ENCODE data around the gene AP5B1. TPM values are rescaled to one million over a fixed set of nuclear protein-coding genes. Genes with fewer than 3 reads are reported as not detected.

The AP5B1 gene
- total RNA-seq, 1 experiment from 2014 or later, result 13.0 TPM

GRCh38 chr11:65801153-65801987 is 20.6 kb upstream of the AP5B1 start:
- no peak for DNase-seq (ENCODE audit: low read depth)

GRCh38 chr11:65798882-65799281 is 18.1 kb upstream of the AP5B1 start:
- no peak for DNase-seq (ENCODE audit: low read depth)

- DNase-seq (ENCODE audit: low read depth), result no peak
Measured at GRCh38 chr11:65797711-65798110, 16.9 kb upstream of the AP5B1 start.

GRCh38 chr11:65796726-65797601 is 16.2 kb upstream of the AP5B1 start:
- no peak for DNase-seq (ENCODE audit: low read depth)

- DNase-seq (ENCODE audit: low read depth), result no peak
Measured at GRCh38 chr11:65794570-65795510, 14.1 kb upstream of the AP5B1 start.

- no peak for DNase-seq (ENCODE audit: low read depth)
Measured at GRCh38 chr11:65793625-65794400, 13.0 kb upstream of the AP5B1 start.

GRCh38 chr11:65793144-65793581 is 12.4 kb upstream of the AP5B1 start:
- no peak for DNase-seq (ENCODE audit: low read depth)

GRCh38 chr11:65792456-65792855 is 11.7 kb upstream of the AP5B1 start:
- peak; percentile 55 for DNase-seq (ENCODE audit: low read depth)

GRCh38 chr11:65791719-65792213 is 11.0 kb upstream of the AP5B1 start:
- DNase-seq (ENCODE audit: low read depth), result peak; percentile 60

- no peak for DNase-seq (ENCODE audit: low read depth)
Measured at GRCh38 chr11:65790902-65791650, 10.3 kb upstream of the AP5B1 start.

GRCh38 chr11:65790104-65790901 is 9.5 kb upstream of the AP5B1 start:
- no peak for DNase-seq (ENCODE audit: low read depth)

GRCh38 chr11:65789230-65790103 is 8.7 kb upstream of the AP5B1 start:
- no peak for DNase-seq (ENCODE audit: low read depth)

GRCh38 chr11:65788821-65789220 is 8.0 kb upstream of the AP5B1 start:
- DNase-seq (ENCODE audit: low read depth), result no peak

GRCh38 chr11:65787649-65788622 is 7.2 kb upstream of the AP5B1 start:
- DNase-seq (ENCODE audit: low read depth), result no peak

- no peak for DNase-seq (ENCODE audit: low read depth)
Measured at GRCh38 chr11:65786786-65787636, 6.2 kb upstream of the AP5B1 start, which contains the start of gene OVOL1. Gene OVOL1 (plus strand): TSS chr11:65787063. CDS start chr11:65787374, 311 bp downstream.

Data from M059J (cell line).